Right cardiac atrium (tissue), 5 donors: ENCODE results near the gene SH3RF2. TPM values are rescaled to one million over a fixed set of nuclear protein-coding genes. Genes with fewer than 3 reads are reported as not detected.
"Not testable (repeated sequence)": the region's sequence is repeated elsewhere in the genome, so short reads cannot be mapped to it uniquely, and the experiment has no call there.

Experiments
- ATAC-seq, 2 donors: fragments of 200-7000 bp; cut with Tn5 transposase; one replicate each; pipeline versions ENCODE4 v1.8.0 to v1.9.1; 2020; ENCODE audit warnings: moderate library complexity in 2 of 2, mild to moderate bottlenecking in 1 of 2
- DNase-seq, 3 donors: peaks; one replicate each; pipeline ENCODE4 v3.0.0-alpha.2; 2020
- H3K27ac ChIP-seq: one replicate; pipeline ENCODE4 v1.5.1; 2013; ENCODE audit warnings: mild to moderate bottlenecking, low read length, control low read depth, moderate library complexity
- H3K27me3 ChIP-seq: one replicate; pipeline ENCODE4 v1.6.1; 2013; ENCODE audit not compliant: control insufficient read depth, insufficient read depth
- H3K4me1 ChIP-seq: one replicate; pipeline ENCODE4 v1.6.1; 2013; ENCODE audit warnings: low read length; ENCODE audit not compliant: control insufficient read depth, insufficient read depth
- H3K4me3 ChIP-seq: one replicate; pipeline ENCODE4 v1.5.1; 2013; ENCODE audit warnings: low read length, control low read depth
- H3K9me3 ChIP-seq: one replicate; pipeline ENCODE4 v1.6.1; 2013; ENCODE audit warnings: low read length; ENCODE audit not compliant: control insufficient read depth
- WGBS: extraction: QIAGEN DNeasy Blood & Tissue Kit; methylation state at CpG from one replicate; pipeline ENCODE4 v1.1.7; 2013; 5-methylcytosine and 5-hydroxymethylcytosine counted together
- intact Hi-C, 4 donors: fragments of 100-400 bp; cut with DNase I; formaldehyde crosslinking; loops; one replicate each; pipeline versions ENCODE4 v1.11.0 to v1.14.0; 2022 to 2023
- long read RNA-seq, 4 donors: library from polyadenylated mRNA; unstranded; transcript quantifications; one replicate each; pipeline ENCODE4 v2.0.0, GENCODE V29; 2020 to 2021
- polyA plus RNA-seq: library from polyadenylated mRNA; stranded (reverse); fragments of 200-250 nt; gene quantifications from one replicate; pipeline ENCODE4 v1.2.3, GENCODE V29; 2013
- total RNA-seq, 4 donors: library from RNA; stranded (reverse); fragmentation: NEBNext Ultra II Directional; extraction: Animal tissue kit (Norgen Biotek cat#: 25700); gene quantifications; one replicate each; pipeline ENCODE4 v1.2.1, GENCODE V29; 2021
- donor health status: healthy with polysubstance abuse.
- donor health status: DM: no; HTN: yes; CAD: no.
- donor health status: DM: no; HTN: no; CAD: no.
- donor health status: DM: no; HTN: yes; CAD: no; lungs with severe emphysema.
- donor health status: DM: yes; HTN: yes; CAD: no.

SH3RF2 gene, protein sequence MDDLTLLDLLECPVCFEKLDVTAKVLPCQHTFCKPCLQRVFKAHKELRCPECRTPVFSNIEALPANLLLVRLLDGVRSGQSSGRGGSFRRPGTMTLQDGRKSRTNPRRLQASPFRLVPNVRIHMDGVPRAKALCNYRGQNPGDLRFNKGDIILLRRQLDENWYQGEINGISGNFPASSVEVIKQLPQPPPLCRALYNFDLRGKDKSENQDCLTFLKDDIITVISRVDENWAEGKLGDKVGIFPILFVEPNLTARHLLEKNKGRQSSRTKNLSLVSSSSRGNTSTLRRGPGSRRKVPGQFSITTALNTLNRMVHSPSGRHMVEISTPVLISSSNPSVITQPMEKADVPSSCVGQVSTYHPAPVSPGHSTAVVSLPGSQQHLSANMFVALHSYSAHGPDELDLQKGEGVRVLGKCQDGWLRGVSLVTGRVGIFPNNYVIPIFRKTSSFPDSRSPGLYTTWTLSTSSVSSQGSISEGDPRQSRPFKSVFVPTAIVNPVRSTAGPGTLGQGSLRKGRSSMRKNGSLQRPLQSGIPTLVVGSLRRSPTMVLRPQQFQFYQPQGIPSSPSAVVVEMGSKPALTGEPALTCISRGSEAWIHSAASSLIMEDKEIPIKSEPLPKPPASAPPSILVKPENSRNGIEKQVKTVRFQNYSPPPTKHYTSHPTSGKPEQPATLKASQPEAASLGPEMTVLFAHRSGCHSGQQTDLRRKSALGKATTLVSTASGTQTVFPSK
- total RNA-seq (100 to 1,000 TPM in 3 of 4 donors, 10 to 100 TPM in 1; 84.0 to 219 (median 141) TPM), polyA plus RNA-seq (354 TPM)
- long read RNA-seq, donor 1, partial matches to known transcripts: 175 of 192 reads
- long read RNA-seq, donor 1, other reads (novel, unspliced or antisense): 16 of 192 reads
- long read RNA-seq, donor 2, partial matches to known transcripts: 172 of 185 reads
- long read RNA-seq, donor 2, other reads (novel, unspliced or antisense): 10 of 185 reads
- long read RNA-seq, donor 3, partial matches to known transcripts: 72 of 77 reads
- long read RNA-seq, donor 3, other reads (novel, unspliced or antisense): 5 of 77 reads
- long read RNA-seq, donor 4, partial matches to known transcripts: 120 of 126 reads
- long read RNA-seq, donor 4, other reads (novel, unspliced or antisense): 5 of 126 reads

DNA sequence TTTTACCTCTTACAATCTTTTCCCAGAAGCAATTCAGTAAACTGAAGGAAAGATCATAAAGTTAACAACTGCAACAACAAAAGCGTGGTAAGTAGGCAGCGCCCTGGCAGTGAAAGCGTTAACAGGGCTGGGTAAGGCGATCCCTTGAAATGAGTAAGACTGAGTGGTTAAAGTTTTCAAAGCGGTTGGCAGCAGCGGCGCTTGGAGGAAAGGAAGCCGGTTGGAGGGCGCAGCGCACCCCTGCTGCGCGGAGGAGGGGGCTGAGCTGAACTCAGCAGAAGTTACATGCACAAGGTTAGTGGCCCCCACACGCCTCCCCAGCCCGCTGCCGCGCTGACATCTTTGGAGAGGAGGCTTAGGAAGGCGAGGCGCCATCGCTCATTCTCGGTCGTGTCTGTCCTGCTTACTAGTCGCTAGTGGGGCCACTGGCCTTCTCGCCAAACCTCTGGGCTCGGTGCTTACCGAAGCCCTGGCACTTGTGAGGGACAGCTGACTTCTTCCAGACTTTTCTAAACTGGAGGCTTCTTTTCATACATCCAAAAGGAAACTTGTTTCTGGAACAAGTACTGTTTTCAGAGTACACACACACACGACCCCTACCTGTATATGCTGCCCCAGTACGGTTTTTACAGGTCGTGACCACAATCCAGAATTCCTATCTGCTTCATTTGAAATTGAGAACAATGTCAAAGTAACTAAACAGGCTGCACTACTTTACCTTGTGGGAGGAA lies at the start of gene SH3RF2:
Gene SH3RF2, plus strand, starts transcription at position 178 of the 731 bp plus-strand sequence. CDS start 1,351 bp downstream, outside the sequence.
- Histone ChIP-seq H3K9me3 (no peaks in the 10 kb centered on the region), H3K4me3 (peak within 1 kb of the TSS; percentile 38), H3K4me1 (peaks cover 4% of the 10 kb centered on the region), H3K27ac (peak within 1 kb of the TSS; percentile 29), H3K27me3 (no peaks in the 10 kb centered on the region)
- ATAC-seq (peak; percentile 78 to 81), DNase-seq (peak; percentile 37 to 57 (median 49))
- WGBS: 3% methylated on average over 28 of the region's 28 CpGs
- intact Hi-C loops: no loop called here

DNA sequence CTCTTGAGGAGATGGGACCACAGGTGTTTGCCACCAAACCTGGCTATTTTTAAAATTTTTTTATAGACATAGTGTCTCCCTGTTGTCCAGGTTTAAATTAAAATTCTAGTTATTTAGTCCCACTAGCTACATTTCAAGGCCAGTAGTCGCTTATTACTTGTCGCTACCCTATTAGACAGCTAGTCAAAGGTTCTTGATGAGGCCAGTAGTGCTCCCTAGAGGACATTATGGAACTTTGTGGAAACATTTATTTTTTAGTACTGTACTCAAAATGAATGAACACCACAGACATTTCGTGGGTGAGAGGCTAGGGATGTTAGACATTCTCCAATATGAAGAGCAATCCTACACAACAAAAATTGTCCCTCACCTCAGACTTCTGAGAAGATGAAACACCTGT lies 49.2 kb upstream of the SH3RF2 start:
- WGBS: 84% methylated on average over 3 of the region's 3 CpGs
- intact Hi-C loops: no loop called here

DNA sequence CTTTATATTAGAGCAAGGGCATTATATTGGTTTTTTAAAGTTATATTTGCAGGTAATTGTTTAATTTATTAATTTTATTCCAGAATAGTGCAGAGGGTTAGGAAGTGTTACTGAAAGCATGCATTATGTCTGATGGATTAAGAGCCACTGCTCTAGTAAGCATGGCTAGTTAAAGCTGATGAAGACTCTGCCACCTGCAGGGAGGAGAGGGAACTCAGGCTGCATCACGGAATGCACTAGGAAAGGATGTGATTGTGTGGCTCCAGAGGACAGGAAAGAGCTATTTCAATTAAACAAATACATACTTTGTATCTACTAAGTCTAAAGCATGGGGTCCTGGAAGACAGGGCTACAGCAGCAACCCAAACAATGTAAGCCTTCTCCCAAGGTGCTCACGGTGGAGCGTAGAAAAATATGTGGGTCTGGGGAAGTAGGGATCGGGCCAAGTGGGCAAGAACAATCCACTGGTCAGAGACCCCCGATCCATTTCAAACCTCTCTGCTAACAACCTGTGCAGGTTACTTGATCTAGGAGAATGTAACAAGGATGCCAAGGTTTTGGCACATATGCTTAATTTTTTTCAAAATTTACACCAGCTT lies 48.3 kb upstream of the SH3RF2 start:
- intact Hi-C loops: no loop called here
- Histone ChIP-seq H3K9me3 (no peaks in the 10 kb centered on the region), H3K27ac (no peak overlapping the region), H3K4me1 (no peaks in the 10 kb centered on the region), H3K4me3 (no peak overlapping the region), H3K27me3 (no peaks in the 10 kb centered on the region)
- DNase-seq (peak in 1 of 3 donors; percentile 12), ATAC-seq (peak in 1 of 2 donors; percentile 50)
- 76% methylated on average over 5 of the region's 5 CpGs for WGBS

More for the DNA sequence above, 49.2 kb upstream of the SH3RF2 start:
- Histone ChIP-seq H3K27ac (no peak overlapping the region), H3K9me3 (no peaks in the 10 kb centered on the region), H3K4me3 (no peak overlapping the region), H3K27me3 (no peaks in the 10 kb centered on the region), H3K4me1 (no peaks in the 10 kb centered on the region)
- ATAC-seq: no peak
- DNase-seq: no peak

DNA sequence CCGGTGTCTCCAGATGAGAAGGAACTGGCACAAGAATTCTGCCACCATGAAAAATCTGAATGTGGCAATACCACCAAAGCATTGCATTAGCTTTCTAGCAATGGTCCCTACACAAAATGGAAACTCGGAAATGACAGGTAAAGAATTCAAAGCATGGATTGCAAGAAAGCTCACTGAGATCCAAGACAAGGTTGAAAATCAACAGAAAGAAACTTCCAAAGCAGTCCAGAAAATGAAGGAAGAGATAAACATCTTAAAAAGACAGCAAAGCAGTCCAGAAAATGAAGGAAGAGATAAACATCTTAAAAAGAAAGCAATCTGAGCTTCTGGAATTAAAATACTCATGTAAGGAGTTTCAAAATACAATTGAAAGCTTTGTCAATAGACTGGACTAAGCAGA lies 46.8 kb upstream of the SH3RF2 start:
- intact Hi-C loops: no loop called here

DNA sequence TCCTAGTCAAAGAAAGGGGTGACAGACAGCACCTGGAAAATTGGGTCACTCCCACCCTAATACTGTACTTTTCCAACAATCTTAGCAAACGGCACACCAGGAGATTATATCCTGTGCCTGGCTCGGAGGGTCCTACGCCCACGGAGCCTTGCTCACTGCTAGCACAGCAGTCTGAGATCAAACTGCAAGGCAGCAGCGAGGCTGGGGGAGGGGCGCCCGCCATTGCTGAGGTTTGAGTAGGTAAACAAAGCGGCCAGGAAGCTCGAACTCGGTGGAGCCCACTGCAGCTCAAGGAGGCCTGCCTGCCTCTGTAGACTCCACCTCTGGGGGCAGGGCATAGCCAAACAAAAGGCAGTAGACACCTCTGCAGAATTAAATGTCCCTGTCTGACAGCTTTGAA lies 45.0 kb upstream of the SH3RF2 start:
- not testable (repeated sequence) for ATAC-seq

More for the DNA sequence above, 46.8 kb upstream of the SH3RF2 start:
- DNase-seq (no peak), ATAC-seq (no peak)
- WGBS: 92% methylated on average over 2 of the region's 2 CpGs
- Histone ChIP-seq H3K27ac (no peak overlapping the region), H3K27me3 (no peaks in the 10 kb centered on the region), H3K4me1 (no peaks in the 10 kb centered on the region), H3K9me3 (no peaks in the 10 kb centered on the region), H3K4me3 (no peak overlapping the region)

DNA sequence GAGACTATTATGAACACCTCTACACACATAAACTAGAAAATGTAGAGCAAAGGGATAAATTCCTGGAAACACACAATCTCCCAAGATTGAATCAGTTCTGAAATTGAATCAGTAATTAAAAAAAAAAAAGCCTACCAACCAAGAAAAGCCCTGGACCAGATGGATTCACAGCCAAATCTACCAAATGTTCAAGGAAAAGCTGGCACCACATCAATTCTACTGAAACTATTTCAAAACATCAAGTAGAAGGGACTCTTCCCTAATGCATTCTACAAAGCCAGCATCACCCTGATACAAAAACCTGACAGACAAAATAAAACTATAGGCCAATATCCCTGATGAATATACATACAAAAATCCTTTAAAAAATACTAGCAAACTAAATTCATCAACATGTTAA lies 38.2 kb upstream of the SH3RF2 start:
- no peak overlapping the region for H3K27ac ChIP-seq
- no peaks in the 10 kb centered on the region for H3K9me3 ChIP-seq
- no peak for DNase-seq
- no peak for ATAC-seq
- H3K27me3 ChIP-seq: no peaks in the 10 kb centered on the region
- intact Hi-C loops: no loop called here
- no peak overlapping the region for H3K4me3 ChIP-seq
- no peaks in the 10 kb centered on the region for H3K4me1 ChIP-seq

More for the DNA sequence above, 45.0 kb upstream of the SH3RF2 start:
- intact Hi-C loops, H3K27me3 ChIP-seq, H3K27ac ChIP-seq, H3K9me3 ChIP-seq, H3K4me3 ChIP-seq, H3K4me1 ChIP-seq: not testable (repeated sequence)
- peak in 1 of 3 donors; percentile 51 for DNase-seq
- WGBS: 93% methylated on average over 10 of the region's 10 CpGs

DNA sequence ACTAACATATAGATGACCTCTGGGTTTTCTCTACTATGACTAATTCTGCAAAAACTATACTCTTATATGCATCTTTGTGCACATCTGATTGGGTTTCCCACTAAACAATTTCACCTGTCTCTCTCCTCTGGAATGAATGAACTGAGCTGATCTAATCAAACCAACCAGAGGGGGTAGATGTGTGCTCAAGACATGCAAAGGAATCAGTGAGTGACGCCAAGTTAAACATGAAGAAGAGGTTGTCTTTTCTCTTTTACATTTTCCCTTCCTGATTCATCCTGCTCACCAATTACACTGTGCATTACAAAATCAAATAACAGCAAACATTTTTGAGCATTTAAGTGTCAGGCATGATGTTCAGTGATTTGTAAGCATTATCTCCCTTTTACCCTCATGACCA lies 34.0 kb upstream of the SH3RF2 start:
- intact Hi-C loops: no loop called here
- no peak overlapping the region for H3K27ac ChIP-seq
- WGBS: 84% methylated on average over 1 of the region's 1 CpG

DNA sequence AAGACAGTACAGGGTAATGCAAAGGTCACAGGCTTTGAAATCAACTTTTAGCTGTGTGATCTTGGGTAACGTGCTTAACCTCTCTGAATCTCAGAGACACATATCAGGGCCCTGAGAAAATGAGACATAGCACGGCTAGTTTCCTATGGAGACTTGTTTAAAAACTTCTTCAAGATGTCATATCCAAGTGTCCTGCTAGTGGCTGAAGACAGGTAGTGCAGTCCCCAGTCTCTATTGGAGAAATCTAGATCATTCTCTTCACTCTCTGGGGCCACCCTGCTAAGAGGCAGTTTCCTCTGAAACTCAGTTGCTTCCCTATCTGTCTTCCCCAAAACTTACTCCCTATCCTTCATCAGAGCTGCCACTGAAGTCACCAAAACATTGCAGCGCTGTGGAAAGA lies 33.3 kb upstream of the SH3RF2 start:
- ATAC-seq (no peak), DNase-seq (no peak)
- Histone ChIP-seq H3K27me3 (no peaks in the 10 kb centered on the region), H3K4me1 (no peaks in the 10 kb centered on the region), H3K4me3 (no peak overlapping the region), H3K27ac (no peak overlapping the region), H3K9me3 (no peaks in the 10 kb centered on the region)
- intact Hi-C loops: no loop called here
- 81% methylated on average over 3 of the region's 3 CpGs for WGBS

More for the DNA sequence above, 34.0 kb upstream of the SH3RF2 start:
- Histone ChIP-seq H3K4me1 (no peaks in the 10 kb centered on the region), H3K9me3 (no peaks in the 10 kb centered on the region), H3K4me3 (no peak overlapping the region), H3K27me3 (no peaks in the 10 kb centered on the region)
- DNase-seq: no peak
- ATAC-seq: no peak

DNA sequence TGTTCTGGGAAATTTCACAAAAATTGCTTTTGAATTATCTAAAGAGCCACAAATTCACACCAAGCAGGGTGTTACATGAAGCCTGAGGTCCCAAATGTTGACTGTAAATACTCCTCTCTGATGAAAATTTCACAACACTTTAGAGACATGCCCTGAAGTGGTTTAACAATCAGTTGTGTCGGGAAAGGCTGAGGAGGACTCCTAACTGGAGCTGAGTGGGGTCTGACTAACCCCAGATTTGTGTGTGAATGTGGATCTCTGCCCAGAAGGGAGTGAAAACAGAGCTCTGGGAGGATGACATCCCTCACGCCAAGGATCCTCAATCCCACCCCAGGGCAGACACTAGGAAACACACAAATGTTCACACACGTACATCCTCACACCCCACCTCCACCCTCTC lies 32.5 kb upstream of the SH3RF2 start:
- ATAC-seq (peak in 1 of 2 donors; percentile 34), DNase-seq (no peak)
- Histone ChIP-seq H3K9me3 (no peaks in the 10 kb centered on the region), H3K4me1 (no peaks in the 10 kb centered on the region), H3K27me3 (no peaks in the 10 kb centered on the region), H3K27ac (no peak overlapping the region), H3K4me3 (no peak overlapping the region)
- intact Hi-C loops: loop anchor here in 1 of 4 donors (2.0 kb wide), 1 partner anchor 27 kb away; no protein-coding TSS in a partner anchor
- WGBS: 61% methylated on average over 3 of the region's 3 CpGs

DNA sequence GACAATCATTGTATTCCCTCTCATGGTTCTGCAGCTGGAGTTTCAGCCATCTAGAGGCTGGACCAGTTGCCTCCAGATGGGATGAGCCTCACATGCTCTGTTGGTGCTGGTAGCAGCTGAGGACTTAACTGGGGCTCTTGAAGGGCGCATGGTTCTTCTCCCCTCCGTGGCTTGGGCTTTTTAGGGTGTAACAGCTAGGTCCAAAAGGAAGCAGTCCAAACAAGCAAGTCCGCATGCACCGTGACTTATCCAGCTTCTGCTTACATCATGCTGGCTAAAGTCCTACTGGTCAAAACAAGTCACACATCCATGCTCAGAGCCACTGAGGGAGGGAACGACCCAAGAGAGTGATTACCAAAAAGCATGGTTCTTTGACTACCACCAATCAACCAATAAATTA lies 31.6 kb upstream of the SH3RF2 start:
- Histone ChIP-seq H3K27me3 (no peaks in the 10 kb centered on the region), H3K4me1 (no peaks in the 10 kb centered on the region), H3K27ac (no peak overlapping the region), H3K9me3 (no peaks in the 10 kb centered on the region), H3K4me3 (no peak overlapping the region)
- intact Hi-C loops: loop anchor here in 1 of 4 donors (2.0 kb wide), 1 partner anchor 28 kb away; no protein-coding TSS in a partner anchor
- no peak for DNase-seq
- ATAC-seq: no peak
- 77% methylated on average over 5 of the region's 5 CpGs for WGBS
